Endothelial cell of coronary artery (primary cell): ENCODE measurements around the gene DSG1. TPM values are rescaled to one million over a fixed set of nuclear protein-coding genes. Genes with fewer than 3 reads are reported as not detected.

Source experiments
- total RNA-seq: library from RNA; depleted of rRNA; stranded (reverse); fragments of >200 nt; gene quantifications from 2 replicates; pipeline ENCODE4 v1.2.3, GENCODE V29; 2014

Gene DSG1
- not detected in 2 replicates for total RNA-seq

DNA sequence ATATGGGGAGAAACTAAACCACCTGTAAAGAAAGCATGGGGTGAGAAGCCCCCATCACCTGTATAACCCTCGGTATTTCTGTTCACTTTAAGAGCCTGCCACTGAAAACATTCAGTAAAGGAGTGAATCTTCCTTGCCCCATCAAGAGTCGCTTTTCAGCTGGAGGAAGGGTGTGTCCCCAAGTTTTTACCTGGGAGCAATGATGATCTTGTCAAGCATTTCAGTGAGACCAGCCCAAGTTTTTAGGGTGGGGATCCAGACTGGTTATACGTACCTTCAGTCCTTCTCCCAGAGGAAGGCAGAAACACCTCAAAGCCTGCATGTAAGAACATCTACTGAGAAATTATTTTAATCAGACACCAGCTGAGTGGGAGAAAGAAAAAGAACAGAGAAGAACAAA, at the start of gene DSG1:
Gene DSG1 (plus strand): TSS at position 301 of the 400 bp plus-strand sequence. CDS start 141 bp downstream, outside the sequence.

DNA sequence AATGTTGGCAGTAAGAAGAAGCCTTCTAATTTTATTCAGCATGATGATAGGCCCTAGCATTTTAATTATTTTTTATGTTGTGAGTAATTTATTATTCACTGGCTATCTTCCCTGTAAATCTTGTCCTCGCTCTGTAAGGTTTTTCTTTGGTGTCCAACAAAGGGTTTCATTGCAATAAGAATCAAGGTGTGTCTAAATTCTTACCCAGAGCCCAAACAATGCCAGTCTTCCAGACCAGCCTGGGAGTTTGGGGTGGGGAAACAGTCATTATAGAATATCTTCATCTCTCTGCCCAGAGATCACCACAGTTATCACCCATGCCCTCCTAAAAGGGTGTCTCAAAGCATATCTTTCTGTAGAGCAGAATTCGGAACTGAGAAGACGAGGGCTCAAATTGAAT, 58.5 kb downstream of the DSG1 start, which contains the start of gene DSG4:
Gene DSG4 (plus strand): TSS at position 301 of the 400 bp plus-strand sequence. CDS start 135 bp downstream, outside the sequence.

Other genes with a start within 250 kb of the DSG1 start
- under 0.01 TPM in 1 of 2 replicates, not detected in the other for gene DSC2, start 215.7 kb upstream of the DSG1 start, total RNA-seq
- not detected in 2 replicates for gene DSC1, start 155.3 kb upstream of the DSG1 start, total RNA-seq
- gene DSG4, start 58.6 kb downstream of the DSG1 start, total RNA-seq = not detected in 2 replicates
- under 0.01 TPM in 1 of 2 replicates, not detected in the other for gene DSG3, start 129.6 kb downstream of the DSG1 start, total RNA-seq
- under 0.01 TPM in 2 replicates for gene DSG2, start 180.0 kb downstream of the DSG1 start, total RNA-seq